GM10847 (cell line): Measurements from ENCODE around the gene IFI6.

ENCODE experiments used
- POLR2A ChIP-seq: IDR thresholded peaks from 2 replicates; pipeline ENCODE4 v1.6.1; 2011; ENCODE audit not compliant: insufficient read length; ENCODE audit errors: extremely low read depth

IFI6 gene

DNA sequence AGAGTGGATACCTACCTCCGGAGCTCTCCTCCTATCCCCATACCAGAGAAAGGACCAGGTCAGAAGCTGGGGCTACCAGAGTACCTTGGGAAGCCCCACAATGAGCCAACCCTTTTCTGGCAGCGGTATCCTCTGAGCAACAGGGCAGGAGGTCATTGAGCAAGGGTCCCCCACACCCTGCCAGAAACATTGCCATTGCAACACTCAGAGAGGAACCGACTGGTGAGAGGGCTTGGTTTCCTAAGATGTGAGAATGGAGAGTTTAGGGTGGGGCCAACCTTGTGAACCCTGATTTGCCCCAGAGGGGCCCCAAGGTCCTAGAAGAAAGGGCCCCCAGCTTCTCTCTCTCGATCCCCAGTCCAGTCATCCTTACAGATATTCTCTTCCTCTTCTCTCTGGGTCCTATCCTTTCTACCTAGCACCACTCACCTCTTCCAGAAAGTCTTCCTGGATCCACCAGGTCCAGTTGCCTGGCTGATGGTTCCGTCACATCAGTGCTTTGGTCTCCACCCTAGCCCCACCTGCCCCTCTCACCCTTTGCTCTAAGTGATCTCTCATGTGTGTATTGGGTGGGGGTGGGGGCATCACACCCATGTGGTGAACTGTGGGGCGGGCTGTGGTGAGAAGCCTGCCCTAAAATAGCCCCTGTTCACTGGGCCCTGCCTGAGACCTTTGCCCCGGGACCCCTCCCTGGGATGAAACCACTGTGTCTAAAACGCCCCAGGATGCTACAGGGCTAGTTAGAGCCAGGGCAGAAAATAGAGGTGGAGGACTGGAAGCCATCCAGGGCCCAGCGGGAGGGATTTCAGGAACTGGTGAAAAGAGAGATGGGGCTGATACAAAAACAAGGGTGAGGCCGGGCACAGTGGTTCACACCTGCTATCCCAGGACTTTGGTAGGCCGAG is 45.7 kb downstream of the IFI6 start:
- TF ChIP-seq POLR2A: peak; percentile 47

DNA sequence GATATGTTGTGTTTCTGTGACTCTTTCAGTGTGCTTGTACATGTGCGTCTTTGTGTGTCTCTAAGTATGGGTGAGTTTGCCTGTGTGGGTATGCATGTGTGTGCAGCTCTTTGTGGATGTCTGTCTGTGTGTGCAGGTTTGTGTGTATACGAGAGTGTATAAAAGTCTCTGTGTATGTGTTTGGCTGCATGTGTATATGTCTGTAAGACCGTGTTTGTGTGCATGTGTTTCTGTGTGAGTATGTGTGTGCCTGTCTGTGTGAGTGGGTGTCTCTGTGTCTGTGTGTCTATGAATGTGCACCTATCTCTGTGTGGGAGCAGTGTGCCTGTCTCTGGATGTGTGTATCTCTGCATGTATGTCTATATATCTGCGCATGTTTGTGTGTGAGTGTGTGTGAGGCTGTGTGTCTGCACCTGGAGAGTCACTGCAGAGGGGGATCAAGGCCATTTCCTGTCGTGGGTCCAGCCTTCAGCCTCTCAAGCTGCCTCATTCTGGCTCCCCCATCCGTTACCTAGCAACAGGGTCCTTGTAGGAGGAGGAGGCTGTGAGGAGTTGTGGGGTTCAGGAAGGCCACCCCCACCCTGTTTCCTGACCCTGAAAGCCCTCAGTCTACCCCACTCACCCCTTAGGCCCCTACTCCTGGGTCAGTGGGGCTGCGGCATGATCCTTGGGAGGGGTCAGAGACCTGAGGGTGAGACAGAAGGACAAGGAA is 47.4 kb downstream of the IFI6 start:
- TF ChIP-seq POLR2A: no peak

- no peak for TF ChIP-seq POLR2A
Observed at GRCh38 chr1:27623327-27624212, 48.4 kb downstream of the IFI6 start.

DNA sequence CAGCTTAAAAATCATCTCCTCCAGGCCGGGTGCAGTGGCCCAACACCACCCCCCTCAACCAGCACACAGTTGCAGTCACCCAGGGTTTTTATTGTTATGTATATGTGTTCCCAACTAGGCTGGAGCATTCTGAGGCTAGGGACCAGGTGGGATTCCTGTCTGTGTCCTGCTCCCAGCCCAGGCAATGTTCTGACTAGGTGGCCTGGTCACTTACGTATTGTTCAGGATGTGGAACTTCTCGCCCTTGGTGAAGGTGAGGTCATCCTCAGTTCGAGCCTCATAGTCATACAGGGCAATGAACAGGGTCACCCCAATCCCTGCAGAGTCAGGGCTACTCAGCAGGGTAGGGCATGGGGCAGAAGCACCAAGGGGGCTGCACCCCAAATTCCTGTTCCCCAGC is 49.2 kb downstream of the IFI6 start:
- TF ChIP-seq POLR2A: no peak

GRCh38 chr1:27621051-27621920 is 50.7 kb downstream of the IFI6 start:
- no peak for TF ChIP-seq POLR2A

DNA sequence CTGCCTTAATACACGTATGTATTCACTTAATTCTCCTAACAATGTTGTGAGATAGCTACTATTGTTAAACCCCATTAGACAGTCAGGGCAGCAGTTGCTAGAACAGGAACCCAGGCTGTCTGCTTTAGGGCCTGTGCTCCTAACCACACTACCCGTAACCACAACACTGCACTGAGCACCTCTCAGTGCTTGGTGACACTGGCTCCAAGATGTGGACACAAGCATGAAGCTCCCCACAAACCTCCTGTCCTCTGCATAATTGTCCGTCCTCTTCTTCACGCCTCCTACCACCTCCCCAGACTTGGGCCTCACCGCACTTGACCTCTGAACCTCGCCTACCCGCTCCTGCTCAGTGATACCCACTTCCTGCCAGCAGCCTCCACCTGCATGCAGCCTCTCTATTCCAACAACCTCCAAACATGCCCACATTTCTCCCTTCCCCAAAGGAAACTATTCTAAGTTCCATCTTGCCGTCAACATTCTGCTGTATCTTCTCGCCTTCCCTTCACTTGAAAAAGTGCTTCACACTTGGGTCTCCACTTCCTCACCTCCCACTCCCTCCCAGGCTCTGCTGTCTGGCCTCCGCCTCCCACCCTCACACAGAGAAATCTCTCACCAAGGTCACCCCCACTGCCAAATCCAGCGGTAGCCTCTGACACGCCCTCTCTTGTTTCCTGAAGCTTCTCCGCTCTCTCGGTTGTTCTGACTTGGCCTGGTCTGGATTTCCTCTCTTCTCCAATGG is 53.5 kb downstream of the IFI6 start:
- TF ChIP-seq POLR2A: no peak

DNA sequence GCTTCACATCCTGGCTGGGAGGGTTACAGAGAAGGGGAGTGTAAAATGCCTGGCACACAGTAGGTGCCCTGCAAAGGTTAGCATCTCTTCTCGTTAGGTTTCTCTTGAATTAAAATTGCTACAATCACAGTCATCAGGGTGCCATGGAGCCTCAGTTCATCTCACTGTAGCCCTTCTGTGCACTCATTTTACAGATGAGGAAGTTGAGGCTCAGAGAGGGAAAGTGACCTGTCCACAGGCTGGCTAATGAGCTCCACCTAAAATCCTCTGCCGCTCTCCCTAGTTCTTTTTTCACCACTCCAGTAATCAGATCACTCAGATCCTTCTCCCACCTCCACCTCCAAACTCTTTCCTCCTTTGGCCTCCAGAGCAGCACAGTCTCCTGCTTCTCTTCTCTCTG is 54.6 kb downstream of the IFI6 start:
- no peak for TF ChIP-seq POLR2A

DNA sequence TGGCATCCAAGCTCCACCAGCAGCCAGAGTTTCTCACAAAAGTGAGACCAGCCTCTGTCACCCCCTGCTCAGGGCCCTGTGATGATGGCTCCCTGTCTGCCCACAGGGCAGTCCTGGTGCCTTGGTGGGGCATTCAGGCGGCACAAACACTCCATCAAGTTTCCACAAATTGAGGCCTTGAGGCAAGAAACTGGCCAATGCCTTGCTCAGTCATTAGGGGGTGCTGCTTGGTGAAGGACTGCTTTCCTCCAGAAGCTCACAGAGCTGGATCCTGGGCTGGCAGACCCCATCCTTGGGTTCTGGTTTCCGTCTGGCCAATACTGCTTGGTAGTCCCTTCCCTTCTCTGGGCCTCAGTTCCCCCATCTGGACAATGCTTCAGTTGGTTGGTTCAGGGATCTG is 55.6 kb downstream of the IFI6 start:
- TF ChIP-seq POLR2A: no peak
